NCI-H82 treated with DMSO at 0.1 percent for 48 hours (cell line): ENCODE measurements around the gene F13B.
"Not testable (repeated sequence)": the region's sequence is repeated elsewhere in the genome, so short reads cannot be mapped to it uniquely, and the experiment has no call there.

Source experiments
- DNase-seq: peaks from one replicate; lab custom pipeline; 2025; ENCODE audit not compliant: unreplicated experiment; lab: John Stamatoyannopoulos, UW

F13B gene, protein sequence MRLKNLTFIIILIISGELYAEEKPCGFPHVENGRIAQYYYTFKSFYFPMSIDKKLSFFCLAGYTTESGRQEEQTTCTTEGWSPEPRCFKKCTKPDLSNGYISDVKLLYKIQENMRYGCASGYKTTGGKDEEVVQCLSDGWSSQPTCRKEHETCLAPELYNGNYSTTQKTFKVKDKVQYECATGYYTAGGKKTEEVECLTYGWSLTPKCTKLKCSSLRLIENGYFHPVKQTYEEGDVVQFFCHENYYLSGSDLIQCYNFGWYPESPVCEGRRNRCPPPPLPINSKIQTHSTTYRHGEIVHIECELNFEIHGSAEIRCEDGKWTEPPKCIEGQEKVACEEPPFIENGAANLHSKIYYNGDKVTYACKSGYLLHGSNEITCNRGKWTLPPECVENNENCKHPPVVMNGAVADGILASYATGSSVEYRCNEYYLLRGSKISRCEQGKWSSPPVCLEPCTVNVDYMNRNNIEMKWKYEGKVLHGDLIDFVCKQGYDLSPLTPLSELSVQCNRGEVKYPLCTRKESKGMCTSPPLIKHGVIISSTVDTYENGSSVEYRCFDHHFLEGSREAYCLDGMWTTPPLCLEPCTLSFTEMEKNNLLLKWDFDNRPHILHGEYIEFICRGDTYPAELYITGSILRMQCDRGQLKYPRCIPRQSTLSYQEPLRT

DNA sequence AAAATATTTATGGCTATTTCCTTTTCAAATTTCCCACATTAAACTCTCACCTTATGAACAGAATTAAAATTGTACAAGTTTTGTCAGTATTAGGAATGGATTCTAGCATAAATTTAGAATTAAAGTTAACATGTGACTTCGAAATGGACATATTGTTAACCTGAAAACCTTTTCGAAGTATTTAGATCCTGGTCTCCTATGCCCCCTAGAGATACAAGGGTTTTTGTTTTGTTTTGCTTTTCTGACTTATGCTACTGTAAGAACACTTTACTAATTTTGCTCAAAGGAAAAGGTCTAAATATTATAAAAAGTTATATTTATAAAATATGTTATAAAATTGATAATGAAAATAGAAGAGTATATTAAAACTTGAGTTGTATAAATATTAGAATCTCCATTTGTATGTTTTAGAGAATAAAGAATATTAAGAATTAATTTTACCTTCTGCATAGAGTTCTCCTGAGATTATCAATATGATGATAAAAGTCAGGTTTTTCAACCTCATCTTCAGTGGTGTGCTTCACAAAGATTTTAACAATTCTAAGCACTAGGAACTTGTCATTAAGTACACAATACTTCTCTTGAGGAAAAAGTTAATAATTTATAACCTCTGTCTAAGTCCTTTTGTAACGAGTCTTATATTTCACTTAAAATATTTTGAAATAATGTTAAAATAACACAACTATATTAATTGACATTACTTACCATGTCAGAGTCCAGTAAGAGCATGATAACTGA is at the start of gene F13B:
Gene F13B (minus strand): TSS at position 542 of the 738 bp plus-strand sequence. CDS start 37 bp downstream, at position 505.
- no peak for DNase-seq

DNA sequence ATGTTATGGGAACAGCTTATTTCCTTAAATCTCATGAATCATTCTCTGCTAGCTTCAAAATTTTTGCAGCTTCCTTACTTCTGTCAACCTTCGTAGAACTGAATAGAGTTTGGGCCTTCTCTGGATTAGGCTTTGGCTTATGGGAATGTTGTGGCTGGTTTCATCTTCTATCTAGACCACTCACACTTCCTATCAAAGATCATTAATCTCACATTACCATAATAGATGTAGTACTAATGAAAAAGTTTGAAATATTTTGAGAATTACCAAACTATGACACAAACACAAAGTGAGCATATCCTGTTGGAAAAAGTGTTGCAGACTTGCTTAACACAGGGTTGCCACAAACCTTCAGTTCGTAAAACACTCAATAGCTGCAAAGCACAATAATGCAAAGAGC is 49.1 kb upstream of the F13B start:
- DNase-seq: no peak

DNA sequence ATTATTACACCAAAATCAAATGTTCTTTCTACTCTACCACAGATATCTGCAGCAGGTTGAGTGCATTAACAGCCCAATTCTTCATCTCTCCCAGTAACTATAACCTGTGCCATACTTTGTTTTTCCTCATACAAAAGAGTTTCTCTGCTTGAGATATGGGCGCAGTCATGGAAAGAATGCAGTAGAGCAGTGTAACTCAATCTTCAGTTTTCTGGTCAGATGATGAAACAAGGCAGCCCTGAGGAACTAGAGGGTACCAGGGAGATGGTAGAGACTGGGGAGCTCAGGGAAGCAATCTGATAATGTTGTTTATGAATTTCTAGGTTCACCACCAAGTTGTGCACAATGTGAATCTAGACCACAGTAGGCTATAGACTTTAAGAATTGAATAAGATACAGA is 39.8 kb upstream of the F13B start:
- no peak for DNase-seq

DNA sequence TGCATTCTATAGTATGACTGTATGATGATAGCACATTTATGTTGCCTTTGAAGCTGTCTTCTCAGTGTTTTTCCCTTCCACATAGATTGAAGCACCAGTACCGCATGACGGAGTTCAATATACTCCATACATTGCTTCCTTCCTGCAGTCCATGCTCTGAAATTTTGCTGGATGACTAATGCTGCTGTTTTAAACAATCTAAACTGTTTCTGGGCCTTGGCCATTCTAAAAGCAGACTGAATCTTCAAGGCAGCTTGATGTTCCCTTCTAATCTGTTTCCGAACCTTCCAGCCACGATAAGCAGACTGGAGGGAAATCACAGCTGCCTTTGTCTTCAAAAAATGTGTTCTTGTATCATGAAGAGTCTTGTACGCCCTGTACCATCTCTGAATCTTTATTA is 36.2 kb upstream of the F13B start:
- no peak for DNase-seq

DNA sequence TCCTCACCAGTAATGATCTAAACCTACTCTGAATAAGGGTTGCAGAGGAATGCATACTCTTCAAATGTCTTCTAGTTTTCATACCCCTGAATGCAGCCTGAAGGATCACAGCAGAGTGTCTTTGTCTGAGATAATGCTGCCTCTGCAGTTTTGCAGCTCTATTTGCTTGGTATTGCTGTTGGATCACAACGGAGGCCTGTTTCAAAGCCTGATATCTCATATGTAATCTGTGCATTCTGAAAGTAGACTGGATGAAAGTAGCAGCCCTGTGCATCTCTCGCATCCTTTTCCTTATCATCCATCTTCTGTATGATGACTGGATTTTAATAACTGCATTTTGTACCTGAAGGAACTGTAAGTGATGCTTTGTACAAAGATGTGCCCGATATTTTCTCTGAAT is 34.9 kb upstream of the F13B start:
- DNase-seq: no peak

DNA sequence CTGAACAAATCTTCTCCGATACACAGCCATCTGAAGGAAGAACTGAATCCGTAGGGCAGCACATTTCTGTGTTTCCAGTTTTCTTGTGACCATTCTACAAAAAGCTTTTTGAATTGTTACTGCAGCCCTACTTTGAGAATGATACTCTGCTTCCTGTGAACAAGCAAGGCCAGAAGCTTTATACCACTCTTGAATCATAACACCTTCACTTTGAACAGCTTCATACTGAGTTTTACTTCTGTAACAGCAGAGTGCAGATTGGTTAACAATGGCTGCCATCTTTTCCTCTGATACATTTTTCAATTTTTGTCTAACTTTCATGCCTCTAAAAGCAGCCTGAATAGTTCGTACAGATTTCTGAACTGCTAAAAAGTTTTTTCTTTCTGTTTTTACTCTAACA is 33.6 kb upstream of the F13B start:
- DNase-seq: no peak

DNA sequence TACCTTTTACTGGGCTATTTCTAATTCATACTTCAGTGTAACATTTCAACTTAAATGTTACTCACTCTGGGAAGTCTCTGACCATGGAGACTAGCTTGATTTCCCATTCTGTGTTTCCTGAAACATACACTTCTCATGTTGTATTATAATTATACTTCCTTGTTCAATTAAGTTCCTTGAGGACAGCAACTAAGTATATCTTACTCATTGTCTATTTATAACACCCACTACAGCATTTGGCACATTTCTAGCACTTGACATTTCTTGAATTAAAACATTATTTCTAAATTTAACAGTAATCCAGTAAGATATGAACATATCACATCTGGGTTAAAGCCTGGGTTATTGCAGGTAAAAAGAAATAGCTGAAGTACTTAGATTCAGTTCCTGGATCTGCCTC is 32.4 kb upstream of the F13B start:
- no peak for DNase-seq

DNA sequence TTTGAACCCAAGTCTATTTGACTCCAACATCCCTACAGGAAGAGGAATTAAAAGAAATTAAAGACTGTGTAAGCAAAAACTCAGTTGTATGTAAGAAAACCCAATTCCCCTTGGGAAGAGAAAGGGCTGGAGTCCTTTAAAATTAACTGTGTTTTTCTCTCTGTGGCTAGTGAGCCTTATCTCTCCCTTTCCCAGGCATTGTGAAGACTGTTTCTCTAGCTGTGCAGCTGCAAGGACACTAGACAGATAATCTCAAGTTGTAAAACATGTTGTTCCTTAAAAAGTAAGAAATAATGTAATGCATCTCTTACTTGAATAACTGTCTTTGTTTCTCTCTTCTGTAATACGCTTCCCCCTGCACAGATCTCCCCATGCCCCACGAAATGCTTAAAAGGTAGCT is 29.9 kb upstream of the F13B start:
- DNase-seq: not testable (repeated sequence)

DNA sequence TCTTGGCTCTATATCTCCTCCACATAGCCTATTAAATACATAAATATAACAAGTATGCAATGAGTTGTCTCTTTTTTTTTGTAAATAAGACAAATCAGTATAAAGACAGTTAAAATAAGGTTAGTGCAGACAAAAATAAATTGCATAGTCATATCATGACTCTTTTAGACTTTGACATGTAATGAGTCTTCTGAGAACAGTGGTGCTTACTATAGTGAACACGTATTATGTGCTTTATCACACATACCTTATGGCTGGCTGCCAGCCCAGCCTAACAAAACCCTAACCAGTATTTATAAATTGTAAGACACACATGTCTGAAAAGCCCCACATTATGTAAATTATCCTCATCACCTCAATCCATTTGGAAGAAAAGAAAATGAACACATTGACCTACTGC is 29.1 kb upstream of the F13B start:
- no peak for DNase-seq

DNA sequence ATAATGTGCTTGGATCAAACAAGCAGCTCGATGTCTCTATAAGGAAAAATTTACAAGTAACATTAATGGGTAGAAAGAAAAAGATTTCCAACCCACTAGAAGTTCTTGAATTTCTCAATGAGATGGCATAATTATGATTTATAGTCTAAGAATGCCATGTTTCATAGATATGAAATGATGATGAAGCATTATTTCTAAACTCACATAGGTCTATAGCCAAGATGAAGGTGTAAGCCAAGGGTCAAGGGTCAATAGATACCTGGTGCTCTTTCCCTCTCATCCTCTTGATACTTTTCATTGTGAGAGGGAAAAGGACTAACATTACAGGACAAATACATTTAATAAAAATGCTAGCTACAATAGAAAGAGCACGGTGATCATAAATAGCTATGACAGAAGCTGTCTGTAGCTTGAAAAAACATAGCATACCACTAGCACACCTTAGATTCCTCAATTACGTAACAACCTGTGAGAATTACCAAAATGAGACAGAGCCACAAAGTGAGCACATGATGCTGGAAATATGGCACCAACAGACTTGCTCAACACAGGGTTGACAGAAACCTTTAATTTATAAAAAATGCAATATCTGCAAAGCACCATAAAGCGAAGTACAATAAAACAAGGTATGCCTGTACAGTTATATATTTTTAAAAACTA is 26.3 kb upstream of the F13B start:
- no peak for DNase-seq

DNA sequence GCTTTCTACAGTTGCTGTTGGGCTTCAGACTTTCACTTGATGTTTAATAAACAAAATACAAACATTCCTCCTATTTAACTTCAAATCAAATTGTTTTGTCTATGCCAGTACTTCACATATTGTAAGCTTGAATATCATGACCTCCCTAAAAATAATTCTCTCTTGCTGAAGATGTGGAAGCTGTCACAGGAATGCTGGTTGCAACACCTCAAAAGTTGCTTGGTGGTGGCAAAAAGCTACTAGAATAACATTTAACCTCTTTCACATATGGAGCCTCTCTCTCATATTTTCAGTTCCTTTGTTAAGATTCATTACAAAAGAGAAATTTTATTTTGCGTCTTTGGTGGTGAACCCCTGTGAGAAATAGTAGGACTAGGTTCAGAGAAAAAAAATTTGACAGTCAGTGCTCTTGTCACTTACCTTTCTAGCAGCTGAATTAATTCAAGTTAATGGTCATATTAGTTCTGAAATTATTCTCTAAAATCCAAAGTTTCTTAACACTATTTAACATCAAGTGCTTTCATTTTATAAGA is 25.5 kb upstream of the F13B start:
- DNase-seq: no peak

DNA sequence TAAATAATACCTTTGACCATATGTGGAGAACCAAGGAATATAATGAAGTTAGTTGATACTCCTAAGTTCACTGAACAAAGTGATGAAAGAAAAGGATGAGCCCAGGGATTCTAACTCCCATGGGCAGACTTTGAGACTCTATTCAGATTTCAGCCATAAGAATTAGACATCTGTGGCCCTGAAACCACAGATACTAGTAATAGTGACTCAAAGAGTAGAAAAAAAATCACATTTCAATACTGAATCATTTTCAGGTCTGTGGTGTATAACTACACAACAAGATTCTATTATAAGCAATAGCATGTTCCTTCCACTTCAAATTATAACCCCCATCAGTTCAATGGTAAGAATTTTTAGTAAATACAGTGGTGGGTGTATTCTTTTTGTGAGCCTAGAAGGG is 16.4 kb upstream of the F13B start:
- DNase-seq: no peak

DNA sequence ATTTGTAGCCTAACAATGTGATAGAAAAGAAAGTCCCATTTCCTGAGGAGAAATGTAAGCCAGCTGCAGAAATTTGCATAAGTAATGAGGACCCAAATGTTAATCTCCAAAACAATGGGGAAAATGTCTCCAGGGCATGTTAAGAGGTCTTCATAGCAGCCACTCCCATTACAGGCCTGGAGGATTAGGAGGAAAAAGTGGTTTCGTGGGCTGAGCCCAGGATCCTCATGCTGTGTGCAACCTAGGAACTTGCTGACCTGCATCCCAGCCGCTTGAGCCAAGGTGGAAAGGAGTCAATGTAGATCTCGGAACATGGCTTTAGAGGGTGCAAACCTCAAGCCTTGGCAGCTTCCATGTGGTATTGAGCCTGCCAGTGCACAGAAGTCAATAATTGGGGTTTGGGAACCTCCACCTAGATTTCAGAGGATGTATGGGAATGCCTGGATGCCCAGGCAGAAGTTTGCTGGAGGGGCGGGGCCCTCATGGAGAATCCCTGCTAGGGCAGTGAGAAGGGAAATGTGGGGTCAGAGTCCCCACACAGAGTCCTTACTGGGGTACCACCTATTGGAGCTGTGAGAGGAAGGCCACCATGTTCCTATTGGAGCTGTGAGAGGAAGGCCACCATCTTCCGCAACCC is 14.2 kb upstream of the F13B start:
- no peak for DNase-seq

DNA sequence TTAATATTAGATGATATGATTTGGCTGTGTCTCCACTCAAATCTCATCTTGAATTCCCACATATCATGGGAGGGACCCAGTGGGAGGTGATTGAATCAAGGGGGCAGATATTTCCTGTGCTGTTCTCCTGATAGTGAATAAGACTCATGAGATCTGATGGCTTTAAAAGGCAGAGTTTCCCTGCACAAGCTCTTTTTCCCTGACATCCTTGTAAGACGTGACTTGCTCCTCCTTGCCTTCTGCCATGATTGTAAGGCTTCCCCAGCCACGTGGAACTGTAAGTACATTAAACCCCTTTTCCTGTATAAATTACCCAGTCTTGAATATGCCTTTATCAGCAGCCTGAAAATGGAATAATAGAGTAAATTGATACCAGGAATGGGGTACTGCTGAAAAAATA is 13.3 kb upstream of the F13B start:
- DNase-seq: no peak

DNA sequence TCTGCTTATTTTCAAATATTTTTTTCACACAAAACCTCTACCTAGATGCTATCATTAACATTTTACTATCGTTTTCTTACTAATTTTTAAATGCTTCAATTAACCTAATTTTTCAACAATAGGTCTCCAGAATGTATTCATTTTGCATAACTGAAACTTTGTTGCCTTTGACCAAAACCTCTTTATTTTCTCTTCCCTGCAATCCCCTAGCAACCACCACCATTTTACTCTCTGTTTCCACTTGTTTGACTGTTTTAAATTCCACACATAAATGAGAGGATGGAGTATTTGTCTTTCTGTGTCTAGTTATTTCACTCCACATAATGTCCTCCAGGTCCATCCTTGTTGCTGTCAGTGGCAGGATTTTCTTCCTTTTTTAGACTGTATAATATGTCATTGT is 9.5 kb upstream of the F13B start:
- DNase-seq: no peak

DNA sequence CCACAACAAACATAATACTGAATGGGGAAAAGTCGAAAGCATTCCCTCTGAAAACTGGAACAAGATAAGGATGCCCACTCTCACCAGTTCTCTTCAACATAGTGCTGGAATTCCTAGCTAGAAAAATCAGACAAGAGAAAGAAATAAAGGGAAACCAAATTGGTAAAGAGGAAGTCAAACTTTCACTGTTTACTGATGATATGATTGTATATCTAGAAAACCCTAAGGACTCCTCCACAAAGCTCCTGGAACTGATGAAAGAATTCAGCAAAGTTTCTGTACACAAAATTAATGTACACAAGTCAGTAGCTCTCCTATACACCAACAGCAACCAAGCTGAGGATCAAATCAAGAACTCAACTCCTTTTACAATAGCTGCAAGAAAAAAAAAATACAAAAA is 6.9 kb upstream of the F13B start:
- DNase-seq: no peak

DNA sequence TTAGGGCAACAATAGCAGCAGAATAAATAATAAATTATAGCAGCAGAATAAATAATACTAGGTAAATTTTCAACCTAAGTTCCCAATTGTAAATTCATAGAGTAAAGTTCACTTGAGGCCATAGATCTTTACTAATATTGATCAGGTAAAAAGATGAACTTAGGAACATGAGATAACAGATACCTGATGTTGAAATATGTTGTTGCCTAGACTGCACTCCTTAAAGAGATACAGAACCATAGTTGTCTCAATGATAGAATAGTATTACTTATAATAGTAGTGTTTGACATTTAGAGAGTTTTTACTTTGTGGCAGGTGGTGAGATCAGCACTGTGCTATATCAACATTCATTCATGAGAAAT is 378 bp upstream of the F13B start:
- DNase-seq: no peak

DNA sequence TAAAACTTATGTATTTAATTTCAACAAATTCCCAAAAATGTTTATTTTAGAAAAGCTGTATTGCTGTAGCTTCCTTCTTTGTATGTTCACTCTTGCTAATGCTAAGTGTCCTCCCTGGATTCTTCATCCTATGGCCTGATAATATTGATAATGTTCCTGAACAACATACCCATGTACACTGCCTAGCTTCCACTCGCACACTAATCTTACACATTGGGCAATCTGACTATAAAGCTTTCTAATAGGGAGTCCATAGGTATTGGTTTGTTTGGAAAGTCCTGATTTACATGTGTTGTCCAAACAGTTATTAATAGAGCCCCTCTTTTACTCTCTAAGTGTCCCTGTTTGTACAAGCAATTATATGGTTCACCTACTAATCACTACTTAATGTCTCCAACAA is 783 bp downstream of the F13B start:
- DNase-seq: no peak

DNA sequence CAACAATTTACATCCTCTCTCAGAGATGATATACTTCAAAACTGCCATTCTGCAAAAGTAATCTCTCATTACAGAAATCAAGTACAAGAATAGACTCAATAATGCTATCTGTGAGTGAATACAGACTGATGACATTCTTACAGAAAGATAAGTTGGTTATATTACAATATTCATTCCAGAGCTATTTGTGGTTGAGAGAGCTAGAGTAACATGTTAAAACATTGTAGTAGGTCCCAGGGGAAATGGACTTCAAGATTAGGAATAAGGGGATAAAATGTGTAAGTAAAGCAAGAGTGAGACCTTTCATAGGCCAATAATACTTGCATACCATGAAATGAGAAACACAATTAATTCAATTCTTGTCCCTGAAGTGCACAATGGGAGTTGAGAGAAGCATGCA is 1.5 kb downstream of the F13B start:
- DNase-seq: no peak

DNA sequence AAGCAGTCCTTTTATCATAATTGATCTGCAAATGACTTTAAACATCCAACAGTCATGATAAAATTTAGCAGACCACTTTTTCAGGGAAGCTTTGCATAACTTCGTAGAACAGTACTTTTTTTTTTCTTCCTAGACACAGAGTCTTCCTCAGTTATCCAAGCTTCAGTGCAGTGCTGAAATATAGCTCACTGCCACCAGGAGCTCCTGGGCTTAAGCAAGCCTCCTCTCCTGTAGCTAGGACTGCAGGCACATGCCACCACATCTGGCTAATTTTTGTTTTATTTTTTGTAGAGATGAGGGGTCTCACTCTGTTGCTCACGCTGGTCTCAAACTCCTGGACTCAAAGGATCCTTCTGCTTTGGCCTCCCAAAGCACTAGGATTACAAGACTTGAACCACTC is 3.8 kb downstream of the F13B start:
- DNase-seq: no peak

DNA sequence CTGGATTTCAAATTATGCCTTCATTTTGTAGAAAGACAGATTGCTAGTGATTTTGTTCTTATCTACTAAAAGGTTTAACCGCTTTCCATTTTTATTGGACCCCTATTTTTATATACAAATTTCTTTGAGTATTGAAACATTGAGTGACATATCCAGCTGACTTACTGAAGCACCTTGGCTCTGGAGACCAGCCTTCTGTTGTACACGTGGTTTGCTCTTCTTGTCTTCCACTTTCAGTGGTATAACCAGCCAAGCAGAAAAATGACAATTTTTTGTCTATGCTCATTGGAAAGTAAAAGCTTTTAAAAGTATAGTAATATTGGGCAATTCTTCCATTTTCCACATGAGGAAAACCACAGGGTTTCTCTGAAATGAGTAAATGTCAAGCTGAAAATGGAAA is 4.4 kb downstream of the F13B start:
- DNase-seq: no peak
